ENCODE data around the gene PRODH2.

- TF ChIP-seq POLR2A (IDR thresholded peaks at IDR 0.05) (no peak), CTCF (IDR thresholded peaks at IDR 0.05) (no peak)
Measured at GRCh38 chr19:35859414-35859813, 46.8 kb upstream of the PRODH2 start.
